Measurements from ENCODE around the gene SOCS6.
"Not testable (repeated sequence)": the region's sequence is repeated elsewhere in the genome, so short reads cannot be mapped to it uniquely, and the experiment has no call there.

The SOCS6 gene

DNA sequence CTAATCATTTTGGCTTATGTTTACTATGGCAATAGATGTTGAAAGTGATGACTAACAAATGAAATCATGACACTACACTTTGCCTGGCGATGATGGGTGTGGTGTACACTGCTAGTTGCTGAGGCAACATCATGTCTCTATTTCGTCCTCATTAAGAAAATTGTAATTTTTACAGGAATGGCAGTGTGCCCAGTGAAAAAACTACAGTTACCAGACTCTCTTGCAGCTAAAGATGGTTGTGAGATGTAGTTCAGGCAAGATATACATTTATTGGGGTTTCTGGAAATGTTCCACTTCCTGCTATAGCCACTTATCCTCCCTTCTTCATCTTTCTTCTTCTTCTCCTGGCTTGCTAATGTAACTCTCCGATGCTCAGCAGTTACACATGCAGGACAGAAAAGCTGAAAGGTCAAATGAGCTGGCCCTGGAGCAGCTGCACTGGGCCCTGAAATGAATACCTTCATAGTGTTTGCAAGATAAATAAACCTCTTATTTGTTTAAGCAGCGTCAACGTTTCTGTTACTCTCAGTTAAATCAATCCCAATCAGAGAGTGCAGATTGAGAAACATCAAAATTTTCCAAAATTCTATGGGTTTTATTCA, 46.0 kb downstream of the SOCS6 start:
- TF ChIP-seq, protein P1, sequence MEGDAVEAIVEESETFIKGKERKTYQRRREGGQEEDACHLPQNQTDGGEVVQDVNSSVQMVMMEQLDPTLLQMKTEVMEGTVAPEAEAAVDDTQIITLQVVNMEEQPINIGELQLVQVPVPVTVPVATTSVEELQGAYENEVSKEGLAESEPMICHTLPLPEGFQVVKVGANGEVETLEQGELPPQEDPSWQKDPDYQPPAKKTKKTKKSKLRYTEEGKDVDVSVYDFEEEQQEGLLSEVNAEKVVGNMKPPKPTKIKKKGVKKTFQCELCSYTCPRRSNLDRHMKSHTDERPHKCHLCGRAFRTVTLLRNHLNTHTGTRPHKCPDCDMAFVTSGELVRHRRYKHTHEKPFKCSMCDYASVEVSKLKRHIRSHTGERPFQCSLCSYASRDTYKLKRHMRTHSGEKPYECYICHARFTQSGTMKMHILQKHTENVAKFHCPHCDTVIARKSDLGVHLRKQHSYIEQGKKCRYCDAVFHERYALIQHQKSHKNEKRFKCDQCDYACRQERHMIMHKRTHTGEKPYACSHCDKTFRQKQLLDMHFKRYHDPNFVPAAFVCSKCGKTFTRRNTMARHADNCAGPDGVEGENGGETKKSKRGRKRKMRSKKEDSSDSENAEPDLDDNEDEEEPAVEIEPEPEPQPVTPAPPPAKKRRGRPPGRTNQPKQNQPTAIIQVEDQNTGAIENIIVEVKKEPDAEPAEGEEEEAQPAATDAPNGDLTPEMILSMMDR (IDR thresholded peaks at IDR 0.05; ENCODE audit: low read depth, low read length, missing control alignments) = no peak
- no peak for DNase-seq (ENCODE audit: low read depth)
- H3K4me3 ChIP-seq (ENCODE audit: low read depth, low read length) = no peak overlapping the region
- in situ Hi-C loops (cut with HindIII; ENCODE audit: low sequenced_read_pairs) = no loop called here

DNA sequence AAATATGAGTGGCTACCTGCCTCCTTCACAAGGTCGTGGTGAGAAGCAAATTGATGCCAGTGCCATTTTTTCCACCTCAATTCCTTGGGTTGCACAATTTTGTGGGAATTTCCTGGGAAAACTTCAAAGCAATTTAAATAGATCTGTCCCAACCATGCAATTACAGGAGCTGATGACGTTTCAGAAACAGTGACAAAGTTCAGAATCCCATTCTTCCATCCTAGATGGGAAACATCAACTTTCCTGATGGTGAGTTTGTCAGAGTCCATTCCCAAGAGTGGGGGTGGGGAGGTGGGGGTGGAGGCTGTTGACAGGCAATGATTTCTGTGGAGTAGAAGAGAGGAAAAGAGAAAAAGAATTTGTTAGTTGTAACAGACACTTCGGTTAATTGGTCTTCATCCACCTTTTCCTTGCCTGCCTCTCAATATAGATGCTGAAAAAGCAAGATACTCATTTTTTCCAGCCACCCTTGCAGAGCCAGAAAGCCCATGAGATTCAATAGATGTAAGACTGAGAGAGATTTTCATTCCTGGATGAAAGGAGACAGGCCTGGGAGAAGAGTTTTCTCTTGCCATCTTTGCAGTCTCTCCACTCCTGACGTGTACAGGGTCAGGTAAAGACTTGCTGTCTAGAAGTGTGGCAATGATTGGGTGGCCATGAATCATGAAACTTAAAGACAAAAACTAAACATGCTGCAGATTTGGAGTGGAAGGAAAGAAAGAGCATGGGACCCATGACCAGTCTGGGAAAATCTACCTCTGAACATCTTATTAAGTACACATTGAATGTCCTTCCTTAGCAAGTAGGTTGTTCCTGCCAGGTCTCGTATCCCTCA, 47.3 kb downstream of the SOCS6 start:
- TF ChIP-seq, protein P1 (IDR thresholded peaks at IDR 0.05; ENCODE audit: low read depth, low read length, missing control alignments) = no peak
- in situ Hi-C loops (cut with HindIII; ENCODE audit: low sequenced_read_pairs) = no loop called here
- no peak for DNase-seq (ENCODE audit: low read depth)
- no peak overlapping the region for H3K4me3 ChIP-seq (ENCODE audit: low read depth, low read length)

DNA sequence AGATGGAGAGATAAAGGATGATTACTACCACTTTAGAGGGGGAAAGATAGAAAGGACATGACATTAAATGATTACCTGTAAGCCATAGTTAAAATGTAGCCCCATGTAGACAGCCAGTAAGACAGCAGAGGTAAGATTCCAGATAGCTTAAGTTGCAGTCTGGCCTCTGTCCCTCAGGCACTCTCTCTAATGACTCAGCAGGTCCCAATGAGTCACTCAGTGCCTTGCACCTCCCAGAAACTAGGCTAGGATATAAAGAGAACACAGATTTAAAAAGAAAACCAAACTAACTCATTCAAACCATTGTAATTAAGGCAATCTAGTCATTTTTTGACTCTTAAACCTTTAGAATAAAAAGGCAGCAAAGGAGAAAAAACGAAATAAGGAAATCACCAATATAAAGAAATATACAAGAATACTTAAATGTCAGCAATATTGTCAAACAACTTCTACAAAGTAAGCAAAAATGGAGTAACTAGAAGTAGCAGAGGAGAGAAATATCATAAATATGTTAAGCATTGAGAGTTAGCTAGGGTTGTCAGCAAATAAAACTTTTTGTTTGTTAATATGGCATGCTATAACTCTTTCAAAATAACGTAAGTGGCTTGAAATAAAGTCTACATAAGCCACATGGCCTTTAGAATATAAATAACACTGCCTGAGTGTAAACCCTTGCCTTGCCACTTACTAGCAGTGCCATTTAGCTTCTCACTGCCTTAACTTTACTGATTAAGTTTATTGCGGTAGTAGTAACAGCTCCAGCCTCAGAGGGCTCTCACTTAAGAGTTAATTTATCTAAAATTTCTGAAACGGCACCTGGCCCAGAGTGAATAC, 48.5 kb downstream of the SOCS6 start:
- in situ Hi-C loops (cut with HindIII; ENCODE audit: low sequenced_read_pairs) = no loop called here
- no peak overlapping the region for H3K4me3 ChIP-seq (ENCODE audit: low read depth, low read length)
- DNase-seq (ENCODE audit: low read depth) = peak; percentile 68
- TF ChIP-seq, protein P1 (IDR thresholded peaks at IDR 0.05; ENCODE audit: low read depth, low read length, missing control alignments) = no peak

DNA sequence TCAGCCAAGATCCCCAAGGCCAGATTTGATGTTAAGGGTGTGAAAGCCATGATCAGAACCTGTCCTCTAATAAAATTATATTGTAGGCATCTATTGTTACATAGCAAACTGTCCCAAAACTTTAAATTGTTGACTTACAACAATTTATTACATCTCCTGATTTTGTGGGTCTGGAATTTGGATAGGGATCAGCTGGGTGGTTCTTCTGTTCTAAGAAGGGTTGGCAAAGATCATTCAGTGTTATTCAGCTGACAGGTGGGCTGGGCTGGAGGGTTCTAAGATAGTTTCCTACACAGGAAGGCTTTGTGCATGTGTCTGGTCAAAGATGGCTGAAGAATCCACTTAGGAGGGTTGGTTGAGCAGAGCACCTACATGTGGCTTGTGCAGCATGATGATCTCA, 50.0 kb downstream of the SOCS6 start:
- no peak for DNase-seq (ENCODE audit: low read depth)
- in situ Hi-C loops (cut with HindIII; ENCODE audit: low sequenced_read_pairs) = no loop called here
- TF ChIP-seq, protein P1 (IDR thresholded peaks at IDR 0.05; ENCODE audit: low read depth, low read length, missing control alignments) = no peak
- H3K4me3 ChIP-seq (ENCODE audit: low read depth, low read length) = no peak overlapping the region

DNA sequence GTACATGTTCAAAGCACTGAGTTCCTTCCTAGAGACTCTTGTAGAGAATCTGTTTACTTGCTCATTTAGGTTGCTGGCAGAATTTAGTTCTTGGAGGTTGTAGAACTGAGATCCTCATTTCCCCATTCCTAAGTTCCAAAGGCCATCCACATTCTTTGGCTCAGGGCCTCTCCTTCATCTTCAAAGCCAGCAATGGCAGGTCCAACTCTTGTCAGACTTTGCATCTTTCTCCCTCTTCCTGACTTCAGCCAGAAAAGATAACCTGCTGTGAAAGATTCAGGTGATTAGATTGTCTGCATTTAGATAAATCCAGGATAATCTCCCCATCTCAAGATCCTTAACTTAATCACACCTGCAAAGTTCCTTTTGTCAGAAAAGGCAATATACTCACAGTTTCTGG, 51.1 kb downstream of the SOCS6 start:
- no peak for DNase-seq (ENCODE audit: low read depth)
- TF ChIP-seq, protein P1 (IDR thresholded peaks at IDR 0.05; ENCODE audit: low read depth, low read length, missing control alignments) = no peak
- H3K4me3 ChIP-seq (ENCODE audit: low read depth, low read length) = no peak overlapping the region
- in situ Hi-C loops (cut with HindIII; ENCODE audit: low sequenced_read_pairs) = no loop called here

DNA sequence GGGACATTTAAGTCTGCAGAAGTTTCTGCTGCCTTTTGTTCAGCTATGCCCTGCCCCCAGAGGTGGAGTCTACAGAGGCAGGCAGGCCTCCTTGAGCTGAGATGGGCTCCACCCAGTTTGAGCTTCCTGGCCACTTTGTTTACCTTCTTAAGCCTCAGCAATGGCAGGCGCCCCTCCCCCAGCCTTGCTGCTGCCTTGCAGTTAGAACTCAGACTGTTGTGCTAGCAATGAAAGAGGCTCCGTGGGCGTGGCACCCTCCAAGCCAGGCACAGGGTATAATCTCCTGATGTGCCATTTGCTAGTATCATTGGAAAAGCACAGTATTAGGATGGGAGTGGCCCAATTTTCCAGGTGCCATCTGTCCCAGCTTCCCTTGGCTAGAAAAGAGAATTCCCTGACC, 59.6 kb downstream of the SOCS6 start:
- DNase-seq (ENCODE audit: low read depth); in situ Hi-C loops (cut with HindIII; ENCODE audit: low sequenced_read_pairs); H3K4me3 ChIP-seq (ENCODE audit: low read depth, low read length): not testable (repeated sequence)

All from astrocyte of the cerebellum (primary cell).